HCT116 (cell line): Measurements from ENCODE around the gene FAM83F. TPM values are rescaled to one million over a fixed set of nuclear protein-coding genes. Genes with fewer than 3 reads are reported as not detected.

Experiments used
- ATAC-seq: fragments of 200-7000 bp; cut with Tn5 transposase; 2 replicates; pipeline ENCODE4 v1.9.1; 2020; ENCODE audit warnings: mild to moderate bottlenecking, moderate library complexity
- BruUV-seq: library from RNA; stranded (reverse); fragments of 400-500 nt; replicated peaks from 2 replicates; lab custom pipeline; 2021; lab: Mats Ljungman, UMichigan
- CTCF ChIA-PET: fragments of 300-600 bp; sonication (Branson Sonifier 250); formaldehyde crosslinking; loops from one replicate; lab custom pipeline; 2021; ENCODE audit warnings: antibody characterized with exemption; lab: Charles Lee
- POLR2A ChIA-PET: fragments of 300-600, 350-600 bp; sonication (Branson Sonifier 250); formaldehyde crosslinking; loops from one replicate; lab custom pipeline; 2021; ENCODE audit warnings: antibody characterized with exemption; lab: Charles Lee
- RAD21 ChIA-PET, 2 experiments: fragments of 300-600 bp; sonication (Branson Sonifier 250); formaldehyde crosslinking; loops; one replicate each; lab custom pipeline; 2023; ENCODE audit warnings: low total read pairs in 2 of 2; ENCODE audit not compliant: uncharacterized antibody in 2 of 2, unreplicated experiment in 2 of 2, low non-redundant PET in 1 of 2; lab: Charles Lee
- DNase-seq: peaks from one replicate; pipeline ENCODE4 v3.0.0-alpha.2; 2010; ENCODE audit warnings: low read depth, low spot score
- H2AFZ ChIP-seq: fragments of 200-600 bp; shearing (Covaris generic), sonication (generic); 2 replicates; pipeline ENCODE4 v1.6.1; 2017; ENCODE audit warnings: low read depth, mixed run types, mixed read lengths, antibody characterized with exemption, low read length; ENCODE audit not compliant: poor library complexity, severe bottlenecking
- H3K27ac ChIP-seq: 2 replicates; pipeline ENCODE4 v1.5.1; 2012; ENCODE audit warnings: low read depth, low read length
- H3K27me3 ChIP-seq: fragments of 200-600 bp; sonication (generic); 2 replicates; pipeline ENCODE4 v1.6.1; 2016; ENCODE audit warnings: mixed run types, low read length, mixed read lengths; ENCODE audit not compliant: insufficient read depth
- H3K36me3 ChIP-seq, 2 experiments: fragments of 200-500 bp in 1 of 2; fragments of 200-600 bp in 1 of 2; sonication (Bioruptor generic) in 1 of 2; sonication (generic) in 1 of 2; 2 replicates each; pipeline versions ENCODE4 v1.5.1 to v1.6.1; 2014 to 2016; ENCODE audit warnings: low read length in 2 of 2, inconsistent platforms in 1 of 2, mixed read lengths in 1 of 2, mixed run types in 1 of 2; ENCODE audit not compliant: insufficient read depth in 2 of 2, control insufficient read depth in 1 of 2
- H3K4me1 ChIP-seq, 2 experiments: fragments of 200-600 bp in 1 of 2; sonication (generic) in 1 of 2; 2 replicates each; pipeline versions ENCODE4 v1.5.1 to v1.6.1; 2012 to 2017; ENCODE audit warnings: low read length in 2 of 2, inconsistent platforms in 1 of 2, mild to moderate bottlenecking in 1 of 2, mixed read lengths in 1 of 2, mixed run types in 1 of 2, moderate library complexity in 1 of 2; ENCODE audit not compliant: insufficient read depth in 2 of 2, control insufficient read depth in 1 of 2
- H3K4me2 ChIP-seq: fragments of 200-600 bp; sonication (generic); 2 replicates; pipeline ENCODE4 v1.6.1; 2017; ENCODE audit warnings: mixed run types, low read length, mixed read lengths
- H3K4me3 ChIP-seq, 2 experiments: fragments of 200-600 bp in 1 of 2; sonication (generic) in 1 of 2; replicated peaks in 1 of 2; 2 replicates each; pipeline ENCODE4 v1.5.1; 2011 to 2016; ENCODE audit warnings: low read length in 2 of 2, control low read depth in 1 of 2, low read depth in 1 of 2, mild to moderate bottlenecking in 1 of 2, mixed read lengths in 1 of 2, mixed run types in 1 of 2
- H3K79me2 ChIP-seq: fragments of 200-600 bp; sonication (generic); 2 replicates; pipeline ENCODE4 v1.6.1; 2017; ENCODE audit warnings: mild to moderate bottlenecking, mixed run types, low read length, moderate library complexity, mixed read lengths; ENCODE audit not compliant: insufficient read depth
- H3K9ac ChIP-seq: fragments of 200-600 bp; sonication (generic); 2 replicates; pipeline ENCODE4 v1.6.1; 2016; ENCODE audit warnings: low read length, mixed read lengths
- H3K9me2 ChIP-seq: fragments of 200-600 bp; sonication (generic), shearing (Covaris generic); 2 replicates; pipeline ENCODE4 v1.6.1; 2017; ENCODE audit warnings: mixed run types, mild to moderate bottlenecking, moderate library complexity; ENCODE audit not compliant: insufficient read depth
- H3K9me3 ChIP-seq, 2 experiments: fragments of 200-500 bp in 1 of 2; fragments of 200-600 bp in 1 of 2; sonication (Bioruptor generic) in 1 of 2; sonication (generic) in 1 of 2; 2 replicates each; pipeline ENCODE4 v1.6.1; 2014 to 2017; ENCODE audit warnings: low read length in 2 of 2, mixed read lengths in 2 of 2, inconsistent platforms in 1 of 2, low read depth in 1 of 2, mild to moderate bottlenecking in 1 of 2, mixed run types in 1 of 2, moderate library complexity in 1 of 2; ENCODE audit not compliant: control insufficient read depth in 1 of 2, insufficient read depth in 1 of 2
- H4K20me1 ChIP-seq: fragments of 200-600 bp; sonication (generic), shearing (Covaris generic); 2 replicates; pipeline ENCODE4 v1.6.1; 2017; ENCODE audit warnings: mixed run types, mild to moderate bottlenecking, moderate library complexity; ENCODE audit not compliant: insufficient read depth
- CEBPB ChIP-seq: IDR thresholded peaks from 2 replicates; pipeline ENCODE4 v1.6.1; 2012; ENCODE audit warnings: low read depth
- EZH2 ChIP-seq: fragments of 200-600 bp; sonication (generic); IDR thresholded peaks from 2 replicates; pipeline ENCODE4 v1.6.1; 2017; ENCODE audit warnings: antibody characterized with exemption, mixed run types
- SIN3A ChIP-seq: IDR thresholded peaks from 2 replicates; pipeline ENCODE4 v1.6.1; 2012; ENCODE audit warnings: low read depth
- SP1 ChIP-seq: IDR thresholded peaks from 2 replicates; pipeline ENCODE4 v1.6.1; 2012; ENCODE audit warnings: low read depth
- intact Hi-C: fragments of 100-400 bp; cut with micrococcal nuclease; formaldehyde crosslinking; loops from 2 replicates; pipeline ENCODE4 v1.10.0; 2022
- total RNA-seq: library from RNA; stranded (reverse); gene quantifications from one replicate; pipeline ENCODE4 v1.2.1, GENCODE V29; 2021; ENCODE audit not compliant: unreplicated experiment
- TF ChIP-seq, protein P1 (sequence below): IDR thresholded peaks from 2 replicates; pipeline ENCODE4 v1.6.1; 2011; ENCODE audit warnings: mild to moderate bottlenecking, low read length, moderate library complexity; ENCODE audit not compliant: insufficient replicate concordance; ENCODE audit errors: extremely low read depth
- TF ChIP-seq, protein P2 (sequence below): IDR thresholded peaks from 2 replicates; pipeline ENCODE4 v1.6.1; 2012

FAM83F gene
- total RNA-seq, 1 experiment from 2014 or later: 24.5 TPM

DNA sequence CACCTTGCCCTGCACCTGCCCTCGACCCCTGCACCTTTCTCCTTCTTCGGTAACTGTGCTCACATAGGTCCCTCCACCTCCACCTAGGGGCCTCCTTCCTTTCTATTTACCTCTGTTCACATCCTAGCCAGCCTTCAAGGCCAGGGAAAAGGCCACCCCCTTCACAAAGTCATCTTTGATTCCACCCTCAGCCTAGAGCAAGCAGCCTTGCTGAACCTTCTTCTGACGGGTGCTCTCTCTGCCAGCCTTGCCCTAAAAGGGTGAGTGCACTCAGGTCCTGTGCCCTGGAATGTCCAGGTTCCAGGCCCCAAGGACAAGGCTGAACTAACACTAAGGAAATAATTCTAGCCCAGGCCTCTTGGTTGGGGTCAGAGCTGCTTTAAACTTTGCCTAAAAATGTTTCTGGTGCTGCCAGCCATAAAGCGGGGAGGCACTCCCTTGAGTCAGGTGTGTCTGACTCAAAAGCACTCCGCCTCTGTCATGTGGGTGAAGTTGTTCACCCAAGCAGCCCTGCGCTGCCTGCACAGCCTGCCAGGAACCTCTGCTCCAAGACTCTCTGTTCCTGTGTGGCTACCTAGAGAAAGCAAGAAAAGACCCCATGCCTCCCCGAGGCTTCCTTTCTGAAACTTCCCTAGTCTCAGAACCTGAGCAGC is 9.2 kb upstream of the FAM83F start:
- H3K4me3 ChIP-seq: no peak overlapping the region
- no peak for ATAC-seq
- TF ChIP-seq, protein P1, sequence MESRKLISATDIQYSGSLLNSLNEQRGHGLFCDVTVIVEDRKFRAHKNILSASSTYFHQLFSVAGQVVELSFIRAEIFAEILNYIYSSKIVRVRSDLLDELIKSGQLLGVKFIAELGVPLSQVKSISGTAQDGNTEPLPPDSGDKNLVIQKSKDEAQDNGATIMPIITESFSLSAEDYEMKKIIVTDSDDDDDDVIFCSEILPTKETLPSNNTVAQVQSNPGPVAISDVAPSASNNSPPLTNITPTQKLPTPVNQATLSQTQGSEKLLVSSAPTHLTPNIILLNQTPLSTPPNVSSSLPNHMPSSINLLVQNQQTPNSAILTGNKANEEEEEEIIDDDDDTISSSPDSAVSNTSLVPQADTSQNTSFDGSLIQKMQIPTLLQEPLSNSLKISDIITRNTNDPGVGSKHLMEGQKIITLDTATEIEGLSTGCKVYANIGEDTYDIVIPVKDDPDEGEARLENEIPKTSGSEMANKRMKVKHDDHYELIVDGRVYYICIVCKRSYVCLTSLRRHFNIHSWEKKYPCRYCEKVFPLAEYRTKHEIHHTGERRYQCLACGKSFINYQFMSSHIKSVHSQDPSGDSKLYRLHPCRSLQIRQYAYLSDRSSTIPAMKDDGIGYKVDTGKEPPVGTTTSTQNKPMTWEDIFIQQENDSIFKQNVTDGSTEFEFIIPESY: no peak
- TF ChIP-seq, protein P2, sequence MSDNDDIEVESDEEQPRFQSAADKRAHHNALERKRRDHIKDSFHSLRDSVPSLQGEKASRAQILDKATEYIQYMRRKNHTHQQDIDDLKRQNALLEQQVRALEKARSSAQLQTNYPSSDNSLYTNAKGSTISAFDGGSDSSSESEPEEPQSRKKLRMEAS: no peak
- TF ChIP-seq CEBPB: no peak
- TF ChIP-seq EZH2: no peak

DNA sequence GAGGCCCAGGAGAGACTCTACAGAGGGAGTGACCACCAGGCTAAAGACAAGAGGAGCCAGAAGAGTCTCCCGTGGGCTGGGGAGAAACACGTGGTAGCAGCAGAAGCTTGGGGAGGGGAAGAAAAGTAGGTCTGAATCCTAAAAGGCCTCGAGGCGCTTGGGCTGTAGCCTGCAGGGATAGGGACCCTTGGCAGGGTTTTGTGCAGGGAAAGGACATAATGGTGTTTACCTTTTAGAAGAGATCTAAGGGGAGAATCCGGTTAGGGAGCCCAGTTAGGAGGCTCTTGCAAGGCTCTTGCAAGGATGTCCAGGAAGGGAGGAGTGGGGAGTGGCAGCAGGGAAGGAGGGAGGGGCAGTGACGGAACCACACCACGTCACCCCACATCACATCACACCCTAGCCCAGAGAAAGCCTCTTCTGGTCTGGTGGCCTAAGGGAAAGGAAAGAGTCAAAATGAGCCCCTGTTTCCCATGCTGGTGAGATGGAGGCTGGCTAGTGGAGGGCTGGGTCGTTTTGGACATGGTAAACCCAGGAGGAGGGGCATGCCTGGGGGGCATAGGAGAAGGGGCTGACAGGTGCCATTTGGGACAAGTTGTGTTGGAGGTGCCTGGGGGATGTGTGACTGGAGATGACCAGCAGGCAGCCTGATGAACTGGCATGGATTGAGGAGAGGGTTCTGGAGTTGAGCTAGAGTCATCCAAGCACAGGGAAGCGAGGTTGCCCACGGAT is 6.2 kb upstream of the FAM83F start:
- TF ChIP-seq SIN3A (no peak), SP1 (no peak)
- Histone ChIP-seq H3K27me3 (no peaks in the 10 kb centered on the region), H3K4me2 (no peak overlapping the region), H3K9me3 (no peaks in the 10 kb centered on the region), H3K27ac (no peak overlapping the region), H3K79me2 (no peaks in the 10 kb centered on the region), H3K9ac (no peak overlapping the region), H3K4me3 (no peak overlapping the region), H3K36me3 (no peaks in the 10 kb centered on the region), H4K20me1 (no peaks in the 10 kb centered on the region), H3K4me1 (no peaks in the 10 kb centered on the region), H2AFZ (no peak overlapping the region), H3K9me2 (no peaks in the 10 kb centered on the region)
- BruUV-seq: no TSS peak
- intact Hi-C loops: no loop called here
- ChIA-PET POLR2A (no interaction called here), RAD21 (no interaction called here), CTCF (no interaction called here)
- ATAC-seq (no peak), DNase-seq (no peak)

More for the DNA sequence above, 9.2 kb upstream of the FAM83F start:
- intact Hi-C loops: no loop called here
- Histone ChIP-seq H3K9ac (no peak overlapping the region), H3K4me1 (no peaks in the 10 kb centered on the region), H3K4me2 (no peak overlapping the region), H3K9me3 (no peaks in the 10 kb centered on the region), H3K27me3 (no peaks in the 10 kb centered on the region), H2AFZ (no peak overlapping the region), H3K36me3 (no peaks in the 10 kb centered on the region), H3K9me2 (no peaks in the 10 kb centered on the region), H4K20me1 (no peaks in the 10 kb centered on the region), H3K79me2 (no peaks in the 10 kb centered on the region), H3K27ac (no peak overlapping the region)
- CTCF ChIA-PET: no interaction called here
- no TSS peak for BruUV-seq
- DNase-seq: no peak
- POLR2A ChIA-PET: no interaction called here
- RAD21 ChIA-PET: no interaction called here
